H1 (cell line): ENCODE measurements around the gene EXOSC5. TPM values are rescaled to one million over a fixed set of nuclear protein-coding genes. Genes with fewer than 3 reads are reported as not detected.

Source experiments
- EGR1 ChIP-seq: IDR thresholded peaks from 2 replicates; pipeline ENCODE4 v1.6.1; 2011; ENCODE audit warnings: low read depth, low read length, borderline replicate concordance
- GTF2F1 ChIP-seq: IDR thresholded peaks from 2 replicates; pipeline ENCODE4 v1.6.1; 2012; ENCODE audit warnings: low read depth, low read length, improper control_type of control experiment, borderline replicate concordance
- POLR2A ChIP-seq, 2 experiments: IDR thresholded peaks; 1 replicate in 1 of 2; 2 replicates in 1 of 2; pipeline ENCODE4 v1.6.1; 2011; ENCODE audit warnings: low read depth in 2 of 2, low read length in 2 of 2, mild to moderate bottlenecking in 2 of 2; ENCODE audit errors: control extremely low read depth in 1 of 2
- RFX5 ChIP-seq: IDR thresholded peaks from 2 replicates; pipeline ENCODE4 v1.6.1; 2011; ENCODE audit warnings: low read depth, low read length, improper control_type of control experiment, borderline replicate concordance
- RXRA ChIP-seq: IDR thresholded peaks from 2 replicates; pipeline ENCODE4 v1.6.1; 2011; ENCODE audit warnings: low read depth, mild to moderate bottlenecking, low read length, moderate library complexity; ENCODE audit not compliant: insufficient read depth
- polyA plus RNA-seq, 7 experiments: library from polyadenylated mRNA; depleted of rRNA in 3 of 7; stranded (reverse) in 5 of 7; unstranded in 2 of 7; fragments of >200 nt in 5 of 7; fragments of 200-250 nt in 2 of 7; gene quantifications; 1 replicate in 5 of 7; 2 replicates in 1 of 7; 4 replicates in 1 of 7; pipeline versions ENCODE4 v1.2.1 to v1.2.3, GENCODE V29; 2011 to 2013; ENCODE audit warnings: missing spikeins in 2 of 7, mixed read lengths in 2 of 7
- total RNA-seq: library from RNA; stranded (reverse); fragmentation: NEBNext Ultra II Directional; extraction: Animal tissue kit (Norgen Biotek cat#: 25700); gene quantifications from 2 replicates; pipeline ENCODE4 v1.2.1, GENCODE V29; 2021

EXOSC5 gene
- total and polyA plus RNA-seq, 2 of the 8 experiments (the other 6 are each of a cell fraction or from before 2014, with no cell fraction given) = 56.2 to 92.8 TPM

- TF ChIP-seq GTF2F1 = no peak
- TF ChIP-seq POLR2A (IDR thresholded peaks at IDR 0.05; ENCODE audit: control extremely low read depth in 1 of 2, low read depth in 2 of 2, low read length in 2 of 2) = peak in 1 of 2 experiments; percentile 40; a peak in 2 of 3 replicates
- TF ChIP-seq RFX5 = no peak
- TF ChIP-seq EGR1 = peak; percentile 97; the same call in 1 of the 2 replicates
- TF ChIP-seq RXRA = no peak
These were observed 20.7 kb downstream of the EXOSC5 start, which contains the start of gene TMEM91 (continued) for GRCh38 chr19:41376241-41376997.
